ENCODE results near the gene NTNG1.

NTNG1 gene

GRCh38 chr1:107184888-107185287, 44.0 kb downstream of the NTNG1 start:
- in situ Hi-C loops (cut with MboI; ENCODE audit: low sequenced_read_pairs, unreplicated experiment): loop anchor here (25.0 kb wide), 1 partner anchor 352 kb away; no protein-coding TSS in a partner anchor
- DNase-seq (ENCODE audit: low spot score): no peak
- TF ChIP-seq CTCF (IDR thresholded peaks at IDR 0.05; ENCODE audit: borderline replicate concordance, control extremely low read depth, extremely low read depth, insufficient read depth, missing control alignments): no peak

- in situ Hi-C loops (cut with MboI; ENCODE audit: low sequenced_read_pairs, unreplicated experiment): loop anchor here (25.0 kb wide), 1 partner anchor 350 kb away; no protein-coding TSS in a partner anchor
- TF ChIP-seq CTCF (IDR thresholded peaks at IDR 0.05; ENCODE audit: borderline replicate concordance, control extremely low read depth, extremely low read depth, insufficient read depth, missing control alignments): no peak
- DNase-seq (ENCODE audit: low spot score): no peak
Measured at GRCh38 chr1:107187399-107187798, 46.6 kb downstream of the NTNG1 start.

- no peak for DNase-seq (ENCODE audit: low spot score)
- no peak for TF ChIP-seq CTCF (IDR thresholded peaks at IDR 0.05; ENCODE audit: borderline replicate concordance, control extremely low read depth, extremely low read depth, insufficient read depth, missing control alignments)
- in situ Hi-C loops (cut with MboI; ENCODE audit: low sequenced_read_pairs, unreplicated experiment): loop anchor here (25.0 kb wide), 1 partner anchor 349 kb away; no protein-coding TSS in a partner anchor
Measured at GRCh38 chr1:107188160-107188559, 47.3 kb downstream of the NTNG1 start.

GRCh38 chr1:107194380-107194779, 53.5 kb downstream of the NTNG1 start:
- no peak for TF ChIP-seq CTCF (IDR thresholded peaks at IDR 0.05; ENCODE audit: borderline replicate concordance, control extremely low read depth, extremely low read depth, insufficient read depth, missing control alignments)
- in situ Hi-C loops (cut with MboI; ENCODE audit: low sequenced_read_pairs, unreplicated experiment): loop anchor here (25.0 kb wide), 1 partner anchor 343 kb away; no protein-coding TSS in a partner anchor
- DNase-seq (ENCODE audit: low spot score): no peak

GRCh38 chr1:107195476-107195875, 54.6 kb downstream of the NTNG1 start:
- no peak for TF ChIP-seq CTCF (IDR thresholded peaks at IDR 0.05; ENCODE audit: borderline replicate concordance, control extremely low read depth, extremely low read depth, insufficient read depth, missing control alignments)
- in situ Hi-C loops (cut with MboI; ENCODE audit: low sequenced_read_pairs, unreplicated experiment): loop anchor here (25.0 kb wide), 1 partner anchor 342 kb away; no protein-coding TSS in a partner anchor
- DNase-seq (ENCODE audit: low spot score): no peak

- DNase-seq (ENCODE audit: low spot score): no peak
Measured at GRCh38 chr1:107196973-107197562, 56.2 kb downstream of the NTNG1 start.

More at GRCh38 chr1:107196973-107197562, 56.2 kb downstream of the NTNG1 start:
- in situ Hi-C loops (cut with MboI; ENCODE audit: low sequenced_read_pairs, unreplicated experiment): loop anchor here (25.0 kb wide), 1 partner anchor 340 kb away; no protein-coding TSS in a partner anchor
- no peak for TF ChIP-seq CTCF (IDR thresholded peaks at IDR 0.05; ENCODE audit: borderline replicate concordance, control extremely low read depth, extremely low read depth, insufficient read depth, missing control alignments)

Data from GM13976 (cell line).